ENCODE measurements around the gene PDK2.

DNA sequence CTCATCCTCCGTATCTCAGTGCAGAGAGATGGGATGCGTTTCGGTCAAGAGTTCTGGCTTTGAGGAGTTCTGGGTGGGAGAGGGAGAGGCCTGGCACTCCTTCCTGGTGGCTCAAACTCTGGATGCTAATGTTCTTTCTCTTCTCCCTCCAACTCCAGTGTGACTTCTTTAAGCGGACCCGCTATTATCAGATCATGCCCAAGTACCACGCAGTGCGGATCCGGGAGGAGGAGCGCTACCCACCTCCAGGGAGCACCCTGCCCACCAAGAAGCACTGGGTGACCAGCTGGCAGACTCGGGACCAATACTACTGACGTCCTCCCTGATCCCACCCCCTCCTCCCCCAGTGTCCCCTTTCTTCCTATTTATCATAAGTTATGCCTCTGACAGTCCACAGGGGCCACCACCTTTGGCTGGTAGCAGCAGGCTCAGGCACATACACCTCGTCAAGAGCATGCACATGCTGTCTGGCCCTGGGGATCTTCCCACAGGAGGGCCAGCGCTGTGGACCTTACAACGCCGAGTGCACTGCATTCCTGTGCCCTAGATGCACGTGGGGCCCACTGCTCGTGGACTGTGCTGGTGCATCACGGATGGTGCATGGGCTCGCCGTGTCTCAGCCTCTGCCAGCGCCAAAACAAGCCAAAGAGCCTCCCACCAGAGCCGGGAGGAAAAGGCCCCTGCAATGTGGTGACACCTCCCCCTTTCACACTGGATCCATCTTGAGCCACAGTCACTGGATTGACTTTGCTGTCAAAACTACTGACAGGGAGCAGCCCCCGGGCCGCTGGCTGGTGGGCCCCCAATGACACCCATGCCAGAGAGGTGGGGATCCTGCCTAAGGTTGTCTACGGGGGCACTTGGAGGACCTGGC is 6.0 kb upstream of the PDK2 start:
- TF ChIP-seq, protein P1, sequence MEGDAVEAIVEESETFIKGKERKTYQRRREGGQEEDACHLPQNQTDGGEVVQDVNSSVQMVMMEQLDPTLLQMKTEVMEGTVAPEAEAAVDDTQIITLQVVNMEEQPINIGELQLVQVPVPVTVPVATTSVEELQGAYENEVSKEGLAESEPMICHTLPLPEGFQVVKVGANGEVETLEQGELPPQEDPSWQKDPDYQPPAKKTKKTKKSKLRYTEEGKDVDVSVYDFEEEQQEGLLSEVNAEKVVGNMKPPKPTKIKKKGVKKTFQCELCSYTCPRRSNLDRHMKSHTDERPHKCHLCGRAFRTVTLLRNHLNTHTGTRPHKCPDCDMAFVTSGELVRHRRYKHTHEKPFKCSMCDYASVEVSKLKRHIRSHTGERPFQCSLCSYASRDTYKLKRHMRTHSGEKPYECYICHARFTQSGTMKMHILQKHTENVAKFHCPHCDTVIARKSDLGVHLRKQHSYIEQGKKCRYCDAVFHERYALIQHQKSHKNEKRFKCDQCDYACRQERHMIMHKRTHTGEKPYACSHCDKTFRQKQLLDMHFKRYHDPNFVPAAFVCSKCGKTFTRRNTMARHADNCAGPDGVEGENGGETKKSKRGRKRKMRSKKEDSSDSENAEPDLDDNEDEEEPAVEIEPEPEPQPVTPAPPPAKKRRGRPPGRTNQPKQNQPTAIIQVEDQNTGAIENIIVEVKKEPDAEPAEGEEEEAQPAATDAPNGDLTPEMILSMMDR (conservative IDR thresholded peaks at IDR 0.05; ENCODE audit: low read depth, low read length), result no peak
- TF ChIP-seq EZH2 (IDR thresholded peaks at IDR 0.05; ENCODE audit: borderline replicate concordance, low read depth, low read length, poor library complexity, severe bottlenecking), result no peak

Data from A673 (cell line).